PC-9 (cell line): ENCODE data around the gene USP17L24. TPM values are rescaled to one million over a fixed set of nuclear protein-coding genes. Genes with fewer than 3 reads are reported as not detected.
"Not testable (repeated sequence)": the region's sequence is repeated elsewhere in the genome, so short reads cannot be mapped to it uniquely, and the experiment has no call there.

Experiments
- BruUV-seq: library from RNA; stranded (reverse); fragments of 400-500 nt; replicated peaks from 2 replicates; lab custom pipeline; 2021; lab: Mats Ljungman, UMichigan
- CTCF ChIA-PET: fragments of 300-600 bp; sonication (Branson Sonifier 250); formaldehyde crosslinking; loops from one replicate; lab custom pipeline; 2022; ENCODE audit warnings: antibody characterized with exemption; lab: Charles Lee
- POLR2A ChIA-PET: fragments of 300-600 bp; sonication (Branson Sonifier 250); formaldehyde crosslinking; loops from one replicate; lab custom pipeline; 2022; ENCODE audit warnings: antibody characterized with exemption; ENCODE audit not compliant: unreplicated experiment; lab: Charles Lee
- DNase-seq, 2 experiments: peaks; one replicate each; pipeline versions ENCODE4 v3.0.0 to v3.0.0-alpha.2; 2015 to 2022; ENCODE audit warnings: mixed read lengths in 1 of 2
- H2AFZ ChIP-seq: fragments of 200-600 bp; sonication (generic); 2 replicates; pipeline ENCODE4 v1.8.1; 2017; ENCODE audit warnings: antibody characterized with exemption
- H3F3A ChIP-seq: fragments of 200-600 bp; sonication (generic); 2 replicates; pipeline ENCODE4 v1.8.1; 2017; ENCODE audit warnings: antibody characterized with exemption, mild to moderate bottlenecking, low read depth; ENCODE audit not compliant: insufficient read depth
- H3K27ac ChIP-seq: fragments of 200-600 bp; sonication (generic); 2 replicates; pipeline ENCODE4 v1.6.1; 2016; ENCODE audit warnings: mixed run types
- H3K27me3 ChIP-seq: fragments of 200-600 bp; sonication (generic); 2 replicates; pipeline ENCODE4 v1.6.1; 2016; ENCODE audit warnings: low read depth, mixed run types; ENCODE audit not compliant: insufficient read depth
- H3K36me3 ChIP-seq: fragments of 200-600 bp; sonication (generic); 2 replicates; pipeline ENCODE4 v1.6.1; 2016; ENCODE audit warnings: low read depth, mixed run types
- H3K4me1 ChIP-seq: fragments of 200-600 bp; sonication (generic); replicated peaks from 2 replicates; pipeline ENCODE4 v1.6.1; 2016; ENCODE audit warnings: mixed run types; ENCODE audit not compliant: insufficient read depth
- H3K4me2 ChIP-seq: fragments of 200-600 bp; sonication (generic); 2 replicates; pipeline ENCODE4 v1.6.1; 2017; ENCODE audit warnings: mixed run types
- H3K4me3 ChIP-seq: fragments of 200-600 bp; sonication (generic); 2 replicates; pipeline ENCODE4 v1.6.1; 2016; ENCODE audit warnings: mixed run types
- H3K79me2 ChIP-seq: fragments of 200-600 bp; sonication (generic); 2 replicates; pipeline ENCODE4 v1.6.1; 2017; ENCODE audit warnings: low read depth, mixed run types
- H3K9me2 ChIP-seq: fragments of 200-600 bp; sonication (generic); 2 replicates; pipeline ENCODE4 v1.8.1; 2017; ENCODE audit warnings: mild to moderate bottlenecking; ENCODE audit not compliant: insufficient read depth
- H3K9me3 ChIP-seq: fragments of 200-600 bp; sonication (generic); 2 replicates; pipeline ENCODE4 v1.8.1; 2016; ENCODE audit warnings: low read depth; ENCODE audit not compliant: insufficient read depth
- H4K20me1 ChIP-seq: fragments of 200-600 bp; sonication (generic); 2 replicates; pipeline ENCODE4 v1.8.1; 2017; ENCODE audit not compliant: insufficient read depth
- intact Hi-C: fragments of 100-400 bp; cut with micrococcal nuclease; formaldehyde crosslinking; loops from one replicate; pipeline ENCODE4 v1.10.0; 2022; ENCODE audit not compliant: unreplicated experiment
- total RNA-seq: library from RNA; stranded (reverse); gene quantifications from 2 replicates; pipeline ENCODE4 v1.2.3, GENCODE V29; 2021

Gene USP17L24
- total RNA-seq, 1 experiment from 2014 or later, result not detected

- CTCF ChIA-PET, POLR2A ChIA-PET, BruUV-seq: not testable (repeated sequence)
Measured at GRCh38 chr4:9350866-9351265, 25.9 kb downstream of the USP17L24 start.

GRCh38 chr4:9353338-9353737, 28.4 kb downstream of the USP17L24 start, which contains the start of gene USP17L29:
Gene USP17L29, plus strand, starts transcription at chr4:9353638. Its CDS starts 0 bp downstream, at chr4:9353638.
- H3K4me1 ChIP-seq, H3K4me2 ChIP-seq, H2AFZ ChIP-seq, H3K27ac ChIP-seq, intact Hi-C loops, H3K9me3 ChIP-seq, H3K79me2 ChIP-seq, BruUV-seq, DNase-seq, H3K9me2 ChIP-seq, POLR2A ChIA-PET, H3F3A ChIP-seq, H4K20me1 ChIP-seq, CTCF ChIA-PET, H3K36me3 ChIP-seq, H3K27me3 ChIP-seq, H3K4me3 ChIP-seq: not testable (repeated sequence)

More at GRCh38 chr4:9350866-9351265, 25.9 kb downstream of the USP17L24 start:
- H3K79me2 ChIP-seq, DNase-seq, H3K4me2 ChIP-seq, intact Hi-C loops, H3K36me3 ChIP-seq, H3K9me2 ChIP-seq, H3F3A ChIP-seq, H3K27me3 ChIP-seq, H3K4me3 ChIP-seq, H4K20me1 ChIP-seq, H3K9me3 ChIP-seq, H3K27ac ChIP-seq, H2AFZ ChIP-seq, H3K4me1 ChIP-seq: not testable (repeated sequence)

GRCh38 chr4:9362829-9363228, 37.9 kb downstream of the USP17L24 start, which contains the start of gene USP17L30:
Gene USP17L30, plus strand, starts transcription at chr4:9363129. Its CDS starts 0 bp downstream, at chr4:9363129.
- H4K20me1 ChIP-seq, H3K27me3 ChIP-seq, H3K9me3 ChIP-seq, POLR2A ChIA-PET, H3K4me3 ChIP-seq, H3K4me2 ChIP-seq, DNase-seq, CTCF ChIA-PET, H2AFZ ChIP-seq, H3K36me3 ChIP-seq, BruUV-seq, H3K27ac ChIP-seq, H3K9me2 ChIP-seq, H3K79me2 ChIP-seq, H3K4me1 ChIP-seq, intact Hi-C loops, H3F3A ChIP-seq: not testable (repeated sequence)

Other genes with a start within 250 kb of the USP17L24 start
- not detected in 2 replicates for gene FAM90A26, start 154.8 kb upstream of the USP17L24 start, total RNA-seq
- gene USP17L10, start 114.5 kb upstream of the USP17L24 start, total RNA-seq, result not detected in 2 replicates
- gene USP17L11, start 109.8 kb upstream of the USP17L24 start, total RNA-seq, result not detected in 2 replicates
- not detected in 2 replicates for gene USP17L12, start 105.0 kb upstream of the USP17L24 start, total RNA-seq
- not detected in 2 replicates for gene USP17L13, start 100.3 kb upstream of the USP17L24 start, total RNA-seq
- not detected in 2 replicates for gene USP17L15, start 90.8 kb upstream of the USP17L24 start, total RNA-seq
- gene USP17L17, start 81.3 kb upstream of the USP17L24 start, total RNA-seq, result not detected in 2 replicates
- not detected in 2 replicates for gene USP17L18, start 76.5 kb upstream of the USP17L24 start, total RNA-seq
- gene USP17L19, start 71.8 kb upstream of the USP17L24 start, total RNA-seq, result not detected in 2 replicates
- gene USP17L20, start 67.0 kb upstream of the USP17L24 start, total RNA-seq, result not detected in 2 replicates
- gene USP17L21, start 62.3 kb upstream of the USP17L24 start, total RNA-seq, result not detected in 2 replicates
- gene USP17L22, start 57.5 kb upstream of the USP17L24 start, total RNA-seq, result not detected in 2 replicates
- gene USP17L25, start 4.7 kb downstream of the USP17L24 start, total RNA-seq, result not detected in 2 replicates
- gene USP17L26, start 9.5 kb downstream of the USP17L24 start, total RNA-seq, result not detected in 2 replicates
- gene USP17L5, start 14.2 kb downstream of the USP17L24 start, total RNA-seq, result not detected in 2 replicates
- not detected in 2 replicates for gene USP17L27, start 19.0 kb downstream of the USP17L24 start, total RNA-seq
- not detected in 2 replicates for gene USP17L28, start 23.7 kb downstream of the USP17L24 start, total RNA-seq
- not detected in 2 replicates for gene USP17L29, start 28.5 kb downstream of the USP17L24 start, total RNA-seq
- not detected in 2 replicates for gene USP17L30, start 38.0 kb downstream of the USP17L24 start, total RNA-seq
- gene DEFB131A, start 119.2 kb downstream of the USP17L24 start, total RNA-seq, result not detected in 2 replicates